Measurements from ENCODE around the gene SSH2.
"Not testable (repeated sequence)": the region's sequence is repeated elsewhere in the genome, so short reads cannot be mapped to it uniquely, and the experiment has no call there.

Gene SSH2

GRCh38 chr17:29652976-29653375 is 277.1 kb downstream of the SSH2 start:
- no peak for DNase-seq

- not testable (repeated sequence) for DNase-seq
Observed at GRCh38 chr17:29651913-29652312, 278.1 kb downstream of the SSH2 start.

- no peak for DNase-seq
Observed at GRCh38 chr17:29650396-29650795, 279.6 kb downstream of the SSH2 start.

GRCh38 chr17:29649359-29649758 is 280.7 kb downstream of the SSH2 start:
- DNase-seq = no peak

GRCh38 chr17:29648005-29648404 is 282.0 kb downstream of the SSH2 start:
- DNase-seq = no peak

GRCh38 chr17:29645515-29646051 is 284.4 kb downstream of the SSH2 start:
- DNase-seq = no peak

GRCh38 chr17:29643817-29644160 is 286.2 kb downstream of the SSH2 start:
- DNase-seq = no peak

- no peak for DNase-seq
Observed at GRCh38 chr17:29642171-29642611, 287.8 kb downstream of the SSH2 start.

GRCh38 chr17:29640981-29641642 is 288.9 kb downstream of the SSH2 start:
- no peak for DNase-seq

- DNase-seq = no peak
Observed at GRCh38 chr17:29640413-29640812, 289.6 kb downstream of the SSH2 start.

GRCh38 chr17:29633886-29634285 is 296.1 kb downstream of the SSH2 start:
- no peak for DNase-seq

GRCh38 chr17:29630630-29631193 is 299.3 kb downstream of the SSH2 start:
- DNase-seq = no peak

GRCh38 chr17:29629839-29630238 is 300.2 kb downstream of the SSH2 start:
- DNase-seq = no peak

GRCh38 chr17:29628644-29629043 is 301.4 kb downstream of the SSH2 start:
- DNase-seq = no peak

GRCh38 chr17:29627951-29628350 is 302.1 kb downstream of the SSH2 start:
- no peak for DNase-seq

- no peak for DNase-seq
Observed at GRCh38 chr17:29625037-29625750, 304.8 kb downstream of the SSH2 start.

GRCh38 chr17:29624586-29624985 is 305.4 kb downstream of the SSH2 start:
- no peak for DNase-seq

GRCh38 chr17:29623283-29623647 is 306.8 kb downstream of the SSH2 start:
- DNase-seq = no peak

- peak; percentile 35 for DNase-seq
Observed at GRCh38 chr17:29622337-29623282, 307.4 kb downstream of the SSH2 start, which contains the start of gene CORO6. TSS of gene CORO6 (minus strand) at chr17:29622912. CDS start at chr17:29621421, 1,491 bp downstream.

GRCh38 chr17:29621751-29622194 is 308.3 kb downstream of the SSH2 start:
- no peak for DNase-seq

GRCh38 chr17:29620779-29621500 is 309.1 kb downstream of the SSH2 start:
- DNase-seq = no peak

- DNase-seq = no peak
Observed at GRCh38 chr17:29620271-29620670, 309.8 kb downstream of the SSH2 start.

Measured in NCI-H748 treated with DMSO at 0.1 percent for 48 hours (cell line).